ENCODE measurements around the gene PDPK1. TPM values are rescaled to one million over a fixed set of nuclear protein-coding genes. Genes with fewer than 3 reads are reported as not detected.
"Not testable (repeated sequence)": the region's sequence is repeated elsewhere in the genome, so short reads cannot be mapped to it uniquely, and the experiment has no call there.

PDPK1 gene
- total RNA-seq, 1 experiment from 2014 or later, result 69.8 TPM

DNA sequence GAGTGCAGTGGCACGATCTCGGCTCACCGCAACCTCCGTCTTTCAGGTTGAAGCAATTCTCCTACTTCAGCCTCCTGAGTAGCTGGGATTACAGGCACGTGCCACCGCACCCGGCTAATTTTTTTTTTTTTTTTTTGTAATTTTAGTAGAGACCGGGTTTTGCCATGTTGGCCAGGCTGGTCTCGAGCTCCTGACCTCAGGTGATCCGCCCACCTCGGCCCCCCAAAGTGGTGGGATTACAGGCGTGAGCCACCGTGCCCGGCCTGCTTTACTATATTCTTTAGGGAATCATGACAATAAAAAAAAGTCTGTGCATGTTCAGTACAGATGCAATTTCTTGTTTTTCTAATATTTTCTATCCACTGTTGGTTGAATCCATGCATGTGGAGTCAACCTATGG lies 6.0 kb downstream of the PDPK1 start:
- DNase-seq; H3K9me3 ChIP-seq; intact Hi-C loops (cut with micrococcal nuclease; ENCODE audit: unreplicated experiment); H3K27me3 Mint-ChIP-seq (ENCODE audit: insufficient read depth, unreplicated experiment); BruUV-seq (replicated peaks); H3K36me3 ChIP-seq (ENCODE audit: control insufficient read depth, insufficient read depth, low read length); H3K4me3 ChIP-seq (ENCODE audit: low read depth, low read length); H3K27me3 ChIP-seq (replicated peaks; ENCODE audit: control insufficient read depth, insufficient read depth, low read length); H3K27ac Mint-ChIP-seq (ENCODE audit: unreplicated experiment); H3K9me3 Mint-ChIP-seq (ENCODE audit: unreplicated experiment); POLR2A ChIA-PET; CTCF ChIA-PET; H3K4me3 Mint-ChIP-seq (ENCODE audit: unreplicated experiment): not testable (repeated sequence)
- H3K36me3 Mint-ChIP-seq (ENCODE audit: insufficient read depth, unreplicated experiment), result peaks cover 18% of the 10 kb centered on the region
- peaks cover 16% of the 10 kb centered on the region for H3K4me1 Mint-ChIP-seq (ENCODE audit: low read depth, unreplicated experiment)
- H3K4me1 ChIP-seq, result peaks cover 11% of the 10 kb centered on the region; the same call in 1 of the 2 replicates

DNA sequence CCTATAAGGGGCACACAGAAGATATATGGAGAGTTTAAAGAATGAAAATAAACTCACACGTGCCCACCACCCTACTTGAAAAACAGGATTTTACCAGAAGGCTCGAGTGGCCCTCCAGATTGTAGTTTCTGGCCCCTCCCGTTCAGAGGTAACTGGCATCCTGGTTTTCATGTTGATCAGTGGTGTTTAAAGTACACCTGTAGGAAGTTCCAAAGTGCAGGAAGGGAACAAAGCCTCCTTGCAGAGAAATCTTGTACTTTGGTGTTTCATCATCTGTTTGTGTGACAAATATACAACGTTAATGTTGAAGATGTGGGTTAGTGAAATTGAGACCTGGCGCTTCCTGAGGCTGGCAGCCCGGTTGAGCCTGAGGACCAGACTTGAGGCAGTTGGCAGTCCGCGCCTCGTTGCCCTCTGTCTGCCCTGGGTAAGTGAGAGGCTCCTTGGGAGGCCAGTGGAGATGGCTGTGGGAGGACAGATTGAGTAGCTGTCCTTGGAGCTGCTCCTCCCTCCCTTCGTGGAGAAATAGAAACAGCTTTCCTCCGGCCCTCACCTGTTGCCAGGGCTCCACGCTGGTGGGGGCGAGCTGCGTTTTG lies 12.6 kb downstream of the PDPK1 start:
- H3K4me3 ChIP-seq (ENCODE audit: low read depth, low read length); POLR2A ChIA-PET; DNase-seq; H3K27me3 ChIP-seq (replicated peaks; ENCODE audit: control insufficient read depth, insufficient read depth, low read length); H3K9me3 Mint-ChIP-seq (ENCODE audit: unreplicated experiment); H3K36me3 Mint-ChIP-seq (ENCODE audit: insufficient read depth, unreplicated experiment); CTCF ChIA-PET; H3K27ac Mint-ChIP-seq (ENCODE audit: unreplicated experiment); H3K27me3 Mint-ChIP-seq (ENCODE audit: insufficient read depth, unreplicated experiment); H3K36me3 ChIP-seq (ENCODE audit: control insufficient read depth, insufficient read depth, low read length); H3K4me1 Mint-ChIP-seq (ENCODE audit: low read depth, unreplicated experiment); H3K4me3 Mint-ChIP-seq (ENCODE audit: unreplicated experiment); intact Hi-C loops (cut with micrococcal nuclease; ENCODE audit: unreplicated experiment); H3K4me1 ChIP-seq; BruUV-seq (replicated peaks); H3K9me3 ChIP-seq: not testable (repeated sequence)

DNA sequence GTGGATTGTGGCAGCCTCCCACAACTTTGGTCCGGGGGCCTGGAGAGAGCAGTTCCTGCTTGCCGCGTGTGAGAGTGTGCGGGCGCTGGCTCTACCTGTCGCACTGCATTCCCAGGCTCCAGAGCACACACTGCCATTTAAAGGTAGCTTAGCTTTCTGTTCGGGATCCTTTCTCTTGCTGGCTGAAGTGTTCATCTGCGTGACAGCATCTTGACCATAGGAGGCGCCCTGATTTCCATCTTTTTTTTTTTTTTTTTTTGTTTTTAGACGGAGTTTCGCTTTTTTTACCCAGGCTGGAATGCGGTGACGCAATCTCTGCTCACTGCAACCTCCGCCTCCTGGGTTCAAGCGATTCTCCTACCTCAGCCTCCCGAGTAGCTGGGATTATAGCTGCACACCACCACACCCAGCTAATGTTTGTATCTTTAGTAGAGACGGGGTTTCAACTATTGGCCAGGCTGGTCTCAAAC lies 13.6 kb downstream of the PDPK1 start:
- H3K4me3 Mint-ChIP-seq (ENCODE audit: unreplicated experiment); BruUV-seq (replicated peaks); H3K27me3 Mint-ChIP-seq (ENCODE audit: insufficient read depth, unreplicated experiment); H3K4me1 ChIP-seq; H3K9me3 ChIP-seq; H3K4me3 ChIP-seq (ENCODE audit: low read depth, low read length); H3K4me1 Mint-ChIP-seq (ENCODE audit: low read depth, unreplicated experiment); H3K36me3 ChIP-seq (ENCODE audit: control insufficient read depth, insufficient read depth, low read length); intact Hi-C loops (cut with micrococcal nuclease; ENCODE audit: unreplicated experiment); H3K27me3 ChIP-seq (replicated peaks; ENCODE audit: control insufficient read depth, insufficient read depth, low read length); H3K36me3 Mint-ChIP-seq (ENCODE audit: insufficient read depth, unreplicated experiment); H3K9me3 Mint-ChIP-seq (ENCODE audit: unreplicated experiment): not testable (repeated sequence)
- DNase-seq, result peak; percentile 49 to 61
- POLR2A ChIA-PET, result interaction anchor here (0.7 kb wide), 1 partner anchor 14 kb away, joined by 6 read pairs; the partner anchor contains the start of gene PDPK1
- CTCF ChIA-PET, result interaction anchor here (0.7 kb wide), 5 partner anchors 15 to 361 kb away, joined by 3 to 10 read pairs (median 7); partner anchors contain the start of gene ECI1
- peak overlapping the region; percentile 72 for H3K27ac Mint-ChIP-seq (ENCODE audit: unreplicated experiment)
- TF ChIP-seq, protein P1, sequence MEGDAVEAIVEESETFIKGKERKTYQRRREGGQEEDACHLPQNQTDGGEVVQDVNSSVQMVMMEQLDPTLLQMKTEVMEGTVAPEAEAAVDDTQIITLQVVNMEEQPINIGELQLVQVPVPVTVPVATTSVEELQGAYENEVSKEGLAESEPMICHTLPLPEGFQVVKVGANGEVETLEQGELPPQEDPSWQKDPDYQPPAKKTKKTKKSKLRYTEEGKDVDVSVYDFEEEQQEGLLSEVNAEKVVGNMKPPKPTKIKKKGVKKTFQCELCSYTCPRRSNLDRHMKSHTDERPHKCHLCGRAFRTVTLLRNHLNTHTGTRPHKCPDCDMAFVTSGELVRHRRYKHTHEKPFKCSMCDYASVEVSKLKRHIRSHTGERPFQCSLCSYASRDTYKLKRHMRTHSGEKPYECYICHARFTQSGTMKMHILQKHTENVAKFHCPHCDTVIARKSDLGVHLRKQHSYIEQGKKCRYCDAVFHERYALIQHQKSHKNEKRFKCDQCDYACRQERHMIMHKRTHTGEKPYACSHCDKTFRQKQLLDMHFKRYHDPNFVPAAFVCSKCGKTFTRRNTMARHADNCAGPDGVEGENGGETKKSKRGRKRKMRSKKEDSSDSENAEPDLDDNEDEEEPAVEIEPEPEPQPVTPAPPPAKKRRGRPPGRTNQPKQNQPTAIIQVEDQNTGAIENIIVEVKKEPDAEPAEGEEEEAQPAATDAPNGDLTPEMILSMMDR (IDR thresholded peaks at IDR 0.05; ENCODE audit: insufficient read depth in 1 of 2, low read depth in 1 of 2, low read length in 1 of 2, severe bottlenecking in 1 of 2, unreplicated experiment in 1 of 2), result peak; percentile 20 to 22

DNA sequence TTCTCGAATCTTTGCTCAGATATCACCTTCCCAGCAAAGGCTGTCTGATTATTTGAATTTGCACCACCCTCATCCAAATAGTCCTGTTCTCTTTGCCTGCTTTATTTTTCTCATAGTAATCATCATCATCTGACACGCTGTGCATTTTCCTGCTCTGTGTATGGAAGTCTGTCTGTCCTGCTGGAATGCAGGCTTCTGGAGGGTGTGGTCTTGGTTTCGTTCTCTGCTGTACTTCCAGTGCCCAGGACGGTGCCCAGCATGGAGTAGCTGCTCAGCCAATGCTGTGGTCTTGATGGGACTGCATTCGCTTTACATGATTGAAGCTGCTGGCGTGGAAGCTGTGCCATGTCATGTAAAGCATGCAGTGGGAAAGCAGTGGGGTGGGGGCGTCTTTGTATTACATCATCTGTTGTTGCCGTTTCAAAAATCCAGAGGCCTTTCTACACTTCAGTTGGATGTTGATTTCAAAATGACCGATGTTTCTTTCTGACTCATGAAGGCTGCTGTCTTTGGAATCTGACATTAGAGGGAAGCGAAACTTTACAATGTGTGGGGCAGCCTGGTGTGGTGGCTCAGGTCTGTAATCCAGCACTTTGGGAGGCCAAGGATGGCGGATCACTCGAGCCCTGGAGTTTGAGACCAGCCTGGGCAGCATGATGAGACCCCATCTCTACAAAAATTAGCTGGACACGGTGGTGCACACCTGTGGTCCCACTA lies 17.0 kb downstream of the PDPK1 start:
- DNase-seq; H3K9me3 ChIP-seq; BruUV-seq (replicated peaks); H3K27me3 ChIP-seq (replicated peaks; ENCODE audit: control insufficient read depth, insufficient read depth, low read length); H3K27ac Mint-ChIP-seq (ENCODE audit: unreplicated experiment); CTCF ChIA-PET; H3K4me3 ChIP-seq (ENCODE audit: low read depth, low read length); POLR2A ChIA-PET; H3K36me3 ChIP-seq (ENCODE audit: control insufficient read depth, insufficient read depth, low read length); H3K36me3 Mint-ChIP-seq (ENCODE audit: insufficient read depth, unreplicated experiment); H3K27me3 Mint-ChIP-seq (ENCODE audit: insufficient read depth, unreplicated experiment); H3K4me1 ChIP-seq; H3K9me3 Mint-ChIP-seq (ENCODE audit: unreplicated experiment); intact Hi-C loops (cut with micrococcal nuclease; ENCODE audit: unreplicated experiment); H3K4me1 Mint-ChIP-seq (ENCODE audit: low read depth, unreplicated experiment); H3K4me3 Mint-ChIP-seq (ENCODE audit: unreplicated experiment): not testable (repeated sequence)

DNA sequence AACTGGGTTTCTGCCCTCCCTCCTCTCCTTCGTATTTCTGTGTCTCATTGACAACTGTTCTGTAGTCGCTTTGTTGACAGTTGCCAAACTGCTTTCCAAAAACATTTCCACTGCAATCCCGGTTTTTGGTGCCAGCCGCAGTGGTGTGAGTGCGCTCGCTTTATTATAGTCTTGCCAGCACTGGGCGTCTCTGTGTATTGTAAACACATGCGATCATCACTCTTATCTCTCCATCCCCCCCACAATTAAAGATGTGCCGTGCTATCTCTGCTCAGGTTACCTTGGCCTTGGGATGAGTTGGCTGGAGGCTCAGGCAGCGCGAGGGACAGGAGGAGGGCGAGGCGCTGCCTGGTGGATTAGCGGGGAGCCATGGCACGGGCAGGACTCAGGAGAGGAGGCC lies 19.3 kb downstream of the PDPK1 start:
- CTCF ChIA-PET; H3K27me3 ChIP-seq (replicated peaks; ENCODE audit: control insufficient read depth, insufficient read depth, low read length); DNase-seq; intact Hi-C loops (cut with micrococcal nuclease; ENCODE audit: unreplicated experiment); H3K36me3 ChIP-seq (ENCODE audit: control insufficient read depth, insufficient read depth, low read length); H3K4me3 ChIP-seq (ENCODE audit: low read depth, low read length); POLR2A ChIA-PET; H3K4me3 Mint-ChIP-seq (ENCODE audit: unreplicated experiment); H3K4me1 Mint-ChIP-seq (ENCODE audit: low read depth, unreplicated experiment); H3K9me3 ChIP-seq; H3K36me3 Mint-ChIP-seq (ENCODE audit: insufficient read depth, unreplicated experiment); H3K27ac Mint-ChIP-seq (ENCODE audit: unreplicated experiment); H3K4me1 ChIP-seq; H3K27me3 Mint-ChIP-seq (ENCODE audit: insufficient read depth, unreplicated experiment); H3K9me3 Mint-ChIP-seq (ENCODE audit: unreplicated experiment); BruUV-seq (replicated peaks): not testable (repeated sequence)

DNA sequence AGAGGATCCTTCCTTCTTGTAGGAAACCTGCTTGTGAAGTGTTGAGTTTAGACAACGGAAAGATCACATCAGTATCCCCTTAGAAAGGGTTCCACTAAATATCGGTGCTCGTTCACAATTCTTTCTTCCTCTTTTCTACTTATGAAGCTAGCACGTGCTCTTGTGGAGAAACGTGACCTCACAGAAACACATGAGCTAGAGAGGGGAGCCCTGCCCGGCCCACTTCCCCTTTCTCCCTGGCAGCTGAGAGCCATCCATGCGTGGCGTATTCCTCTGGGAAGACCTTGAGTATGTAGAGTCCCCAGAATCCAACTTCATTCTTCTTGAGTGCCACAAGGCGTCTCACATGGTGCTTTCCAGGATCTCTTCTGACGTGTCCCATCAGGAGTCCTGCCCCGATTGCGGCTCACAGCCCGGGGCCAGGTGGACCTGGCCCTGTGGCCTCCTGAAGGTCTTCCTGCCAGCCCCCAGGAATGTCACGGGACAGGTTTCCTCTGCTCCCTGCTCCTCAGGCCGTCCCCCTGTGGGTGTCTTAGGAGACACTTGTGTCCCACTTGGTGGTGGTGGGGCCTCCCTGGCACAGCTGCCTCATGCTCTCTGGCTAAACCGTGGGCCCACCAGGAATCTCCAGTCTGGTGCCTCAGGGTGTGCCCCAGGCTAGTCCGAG lies 22.4 kb downstream of the PDPK1 start:
- H3K36me3 Mint-ChIP-seq (ENCODE audit: insufficient read depth, unreplicated experiment); H3K36me3 ChIP-seq (ENCODE audit: control insufficient read depth, insufficient read depth, low read length); POLR2A ChIA-PET; H3K27me3 ChIP-seq (replicated peaks; ENCODE audit: control insufficient read depth, insufficient read depth, low read length); H3K9me3 Mint-ChIP-seq (ENCODE audit: unreplicated experiment); H3K4me1 ChIP-seq; H3K4me1 Mint-ChIP-seq (ENCODE audit: low read depth, unreplicated experiment); H3K27ac Mint-ChIP-seq (ENCODE audit: unreplicated experiment); intact Hi-C loops (cut with micrococcal nuclease; ENCODE audit: unreplicated experiment); CTCF ChIA-PET; H3K27me3 Mint-ChIP-seq (ENCODE audit: insufficient read depth, unreplicated experiment); H3K4me3 Mint-ChIP-seq (ENCODE audit: unreplicated experiment); DNase-seq; H3K4me3 ChIP-seq (ENCODE audit: low read depth, low read length); H3K9me3 ChIP-seq: not testable (repeated sequence)
- TSS peak; percentile 75 for BruUV-seq (replicated peaks)

Measured in Caco-2 (cell line).